Small intestine (tissue), 7 donors: ENCODE results near the gene CMTR1. TPM values are rescaled to one million over a fixed set of nuclear protein-coding genes. Genes with fewer than 3 reads are reported as not detected.

ENCODE experiments used
- DNase-seq, 2 donors: peaks; one replicate each; pipeline versions ENCODE4 v3.0.0 to v3.0.0-alpha.2; 2013
- FAIRE-seq: peaks from 2 replicates; lab custom pipeline; 2012; peaks lifted over from hg19 to GRCh38; lab: Jason Lieb, UNC
- H3K27ac ChIP-seq, 3 donors: one replicate each; pipeline ENCODE4 v1.5.1; 2013; ENCODE audit warnings: low read length in 2 of 3, mild to moderate bottlenecking in 2 of 3, control low read depth in 1 of 3, inconsistent platforms in 1 of 3, low read depth in 1 of 3, moderate library complexity in 1 of 3
- H3K27me3 ChIP-seq, 3 donors: one replicate each; pipeline ENCODE4 v1.6.1; 2013; ENCODE audit warnings: low read length in 3 of 3, inconsistent platforms in 1 of 3; ENCODE audit not compliant: control insufficient read depth in 3 of 3, insufficient read depth in 3 of 3
- H3K36me3 ChIP-seq, 3 donors: one replicate each; pipeline ENCODE4 v1.6.1; 2013; ENCODE audit warnings: low read length in 3 of 3, inconsistent platforms in 1 of 3, low read depth in 1 of 3, mild to moderate bottlenecking in 1 of 3, moderate library complexity in 1 of 3; ENCODE audit not compliant: control insufficient read depth in 3 of 3, insufficient read depth in 2 of 3
- H3K4me1 ChIP-seq, 3 donors: one replicate each; pipeline ENCODE4 v1.6.1; 2013; ENCODE audit warnings: low read length in 2 of 3, inconsistent platforms in 1 of 3, low read depth in 1 of 3, mild to moderate bottlenecking in 1 of 3, moderate library complexity in 1 of 3; ENCODE audit not compliant: control insufficient read depth in 3 of 3, insufficient read depth in 2 of 3
- H3K4me3 ChIP-seq, 3 donors: one replicate each; pipeline ENCODE4 v1.5.1; 2013; ENCODE audit warnings: low read length in 3 of 3, control low read depth in 1 of 3, inconsistent platforms in 1 of 3, low read depth in 1 of 3, mild to moderate bottlenecking in 1 of 3, moderate library complexity in 1 of 3
- H3K9me3 ChIP-seq, 2 donors: one replicate each; pipeline ENCODE4 v1.6.1; 2013; ENCODE audit warnings: low read depth in 1 of 2, low read length in 1 of 2; ENCODE audit not compliant: control insufficient read depth in 2 of 2, insufficient read depth in 1 of 2
- WGBS, 3 donors: extraction: QIAGEN DNeasy Blood & Tissue Kit; methylation state at CpG; one replicate each; pipeline ENCODE4 v1.1.7; 2013; 5-methylcytosine and 5-hydroxymethylcytosine counted together
- polyA plus RNA-seq, 4 donors: library from polyadenylated mRNA; stranded (reverse) in 3 of 4; unstranded in 1 of 4; fragments of 200-250 nt in 3 of 4; fragments of 120-200 nt in 1 of 4; gene quantifications; one replicate each; pipeline versions ENCODE4 v1.2.1 to v1.2.3, GENCODE V29; 2013
- donor health status: healthy with polysubstance abuse.
- donor health status: control.
- donor health status: control.
- donor health status: Bipolar disorder and iron deficiency.
- donor health status: healthy.

CMTR1 gene
- polyA plus RNA-seq, 4 donors: 10.8 to 28.7 (median 14.9) TPM

DNA sequence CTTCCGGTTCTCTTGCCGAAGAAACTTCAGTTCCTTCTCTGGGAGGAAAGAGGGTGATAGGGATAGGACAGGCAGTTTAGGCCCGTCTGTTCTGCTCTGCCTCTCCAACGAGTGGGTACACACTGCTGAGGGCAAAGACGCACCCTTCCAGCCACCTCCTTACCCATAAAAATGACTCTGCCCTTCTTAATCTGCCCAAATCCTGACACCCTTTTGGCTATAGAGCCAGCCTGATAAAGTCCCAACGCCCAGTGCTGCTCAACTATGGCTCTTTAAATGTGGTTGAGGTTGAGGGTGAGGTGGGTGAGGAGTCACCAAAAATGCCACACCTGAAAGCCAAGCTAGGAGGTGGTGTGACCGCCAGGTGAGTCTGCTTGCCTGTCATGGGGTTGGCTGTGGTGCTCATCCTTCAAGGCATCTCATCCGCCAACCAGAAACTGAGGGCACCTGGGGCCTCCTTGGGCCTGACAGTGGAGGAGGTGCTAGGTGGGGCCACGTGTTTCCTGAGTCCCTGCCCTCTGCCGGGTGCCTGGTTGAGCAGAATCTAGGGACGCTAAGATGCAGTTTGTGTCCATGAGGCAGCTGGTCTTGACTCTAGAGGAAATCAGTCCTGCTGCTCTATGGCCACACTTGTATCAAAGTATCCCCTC is 50.4 kb downstream of the CMTR1 start:
- DNase-seq (no peak), FAIRE-seq (no peak)
- WGBS, 3 donors: 79 to 89% (median 83%) methylated on average over 11 of the region's 11 CpGs
- H3K36me3 ChIP-seq: peaks cover 8 to 79% (median 15%) of the 10 kb centered on the region in 3 donors
- H3K4me1 ChIP-seq: no peaks in the 10 kb centered on the region
- H3K27me3 ChIP-seq: no peaks in the 10 kb centered on the region
- H3K27ac ChIP-seq: no peak overlapping the region
- no peaks in the 10 kb centered on the region for H3K9me3 ChIP-seq
- H3K4me3 ChIP-seq: no peak overlapping the region

DNA sequence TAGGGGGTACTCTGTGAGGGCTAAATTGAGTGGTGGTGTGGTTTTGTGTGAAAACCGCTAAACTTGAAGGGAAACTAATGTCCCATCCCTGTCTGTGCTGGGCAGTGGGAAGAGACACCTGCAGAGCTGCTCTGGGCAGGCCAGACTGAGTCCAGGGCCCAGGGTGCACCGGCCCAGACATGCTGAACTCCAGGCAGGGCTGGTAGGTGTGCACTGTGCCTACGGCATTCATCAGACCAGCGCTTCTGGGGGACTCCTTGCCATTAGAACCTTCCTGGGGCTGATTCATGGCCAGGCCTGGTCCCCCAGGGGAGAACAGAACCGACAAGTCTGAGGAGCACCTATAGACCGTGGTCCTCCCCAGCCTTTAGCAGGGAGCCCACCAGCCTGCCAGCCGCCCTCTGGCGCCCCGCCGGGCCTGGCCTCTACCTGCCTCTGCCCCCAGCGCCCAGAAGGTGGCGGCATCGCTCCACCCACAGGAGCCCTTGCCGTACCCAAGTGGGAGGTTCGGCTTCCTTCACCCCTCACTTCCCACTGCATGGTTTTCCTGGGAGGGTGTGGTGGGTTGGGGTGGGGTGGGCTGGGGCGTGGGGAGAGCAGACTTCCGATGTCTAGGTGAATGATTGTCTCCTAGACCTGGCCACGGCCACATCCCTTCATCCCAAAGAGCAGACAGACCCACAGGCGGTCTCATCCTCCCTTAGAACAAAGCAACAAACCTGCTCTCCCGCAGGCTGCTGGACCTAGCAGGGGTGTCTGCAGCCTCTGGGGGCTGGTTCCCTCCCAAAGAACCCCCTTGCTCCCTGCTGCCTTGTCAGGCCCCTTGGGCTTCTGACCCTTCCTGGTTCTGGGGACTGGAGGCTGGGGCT is 51.1 kb downstream of the CMTR1 start:
- 41 to 48% (median 48%) methylated on average over 17 to 20 of the region's 20 CpGs for WGBS, 3 donors
- Histone ChIP-seq H3K4me1 (no peaks in the 10 kb centered on the region), H3K9me3 (no peaks in the 10 kb centered on the region), H3K27ac (no peak overlapping the region), H3K27me3 (no peaks in the 10 kb centered on the region), H3K4me3 (no peak overlapping the region), H3K36me3 (peaks cover 3 to 73% (median 8%) of the 10 kb centered on the region in 3 donors)
- no peak for FAIRE-seq
- peak; percentile 51 to 60 for DNase-seq

DNA sequence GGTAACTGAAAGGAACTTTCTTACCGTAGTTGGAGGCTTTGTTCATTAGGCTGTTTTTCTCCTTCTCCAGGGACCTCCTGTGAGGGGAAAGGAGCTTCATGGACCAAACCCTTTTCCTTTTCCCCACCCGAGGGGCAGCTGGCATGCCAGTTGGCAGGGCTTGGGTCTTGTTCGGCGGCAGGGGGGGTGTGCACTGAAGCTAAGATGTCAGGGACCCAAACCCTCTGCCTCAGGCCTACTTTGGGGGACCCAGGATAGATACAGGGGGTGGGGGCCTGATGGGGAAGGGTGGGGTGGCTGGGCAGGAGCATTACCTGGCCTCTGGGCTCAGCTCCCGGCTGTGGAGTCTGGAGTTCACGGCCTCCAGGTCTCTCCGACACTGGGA is 51.8 kb downstream of the CMTR1 start:
- DNase-seq: no peak
- no peak overlapping the region for H3K4me3 ChIP-seq
- WGBS, 3 donors: 88 to 91% (median 91%) methylated on average over 7 of the region's 7 CpGs
- H3K27me3 ChIP-seq: no peaks in the 10 kb centered on the region
- H3K36me3 ChIP-seq: peaks cover 3 to 66% (median 4%) of the 10 kb centered on the region in 3 donors
- no peak overlapping the region for H3K27ac ChIP-seq
- no peaks in the 10 kb centered on the region for H3K9me3 ChIP-seq
- no peak for FAIRE-seq
- H3K4me1 ChIP-seq: no peaks in the 10 kb centered on the region

DNA sequence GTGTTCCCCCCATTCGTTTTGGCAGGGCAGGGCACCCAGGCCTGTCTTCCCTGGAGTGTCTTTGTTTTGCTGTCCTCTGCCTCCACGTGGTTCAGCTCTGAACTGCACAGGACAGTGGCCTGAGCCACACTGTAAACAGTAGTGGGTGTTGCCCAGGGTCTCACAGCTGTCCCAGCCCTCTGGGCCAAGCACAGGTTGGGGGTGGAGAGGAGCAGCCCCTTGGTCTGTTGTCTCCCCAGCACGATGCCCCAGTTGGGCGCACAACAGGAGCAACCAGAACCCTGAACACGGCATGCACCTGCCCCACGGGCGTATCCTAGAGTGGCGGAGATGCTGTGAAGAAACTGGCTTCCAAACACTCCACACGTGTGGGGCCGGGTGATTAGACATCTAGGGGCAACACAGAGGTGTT is 52.3 kb downstream of the CMTR1 start:
- no peak for DNase-seq
- H3K4me1 ChIP-seq: no peaks in the 10 kb centered on the region
- WGBS, 3 donors: 73 to 84% (median 80%) methylated on average over 10 of the region's 10 CpGs

DNA sequence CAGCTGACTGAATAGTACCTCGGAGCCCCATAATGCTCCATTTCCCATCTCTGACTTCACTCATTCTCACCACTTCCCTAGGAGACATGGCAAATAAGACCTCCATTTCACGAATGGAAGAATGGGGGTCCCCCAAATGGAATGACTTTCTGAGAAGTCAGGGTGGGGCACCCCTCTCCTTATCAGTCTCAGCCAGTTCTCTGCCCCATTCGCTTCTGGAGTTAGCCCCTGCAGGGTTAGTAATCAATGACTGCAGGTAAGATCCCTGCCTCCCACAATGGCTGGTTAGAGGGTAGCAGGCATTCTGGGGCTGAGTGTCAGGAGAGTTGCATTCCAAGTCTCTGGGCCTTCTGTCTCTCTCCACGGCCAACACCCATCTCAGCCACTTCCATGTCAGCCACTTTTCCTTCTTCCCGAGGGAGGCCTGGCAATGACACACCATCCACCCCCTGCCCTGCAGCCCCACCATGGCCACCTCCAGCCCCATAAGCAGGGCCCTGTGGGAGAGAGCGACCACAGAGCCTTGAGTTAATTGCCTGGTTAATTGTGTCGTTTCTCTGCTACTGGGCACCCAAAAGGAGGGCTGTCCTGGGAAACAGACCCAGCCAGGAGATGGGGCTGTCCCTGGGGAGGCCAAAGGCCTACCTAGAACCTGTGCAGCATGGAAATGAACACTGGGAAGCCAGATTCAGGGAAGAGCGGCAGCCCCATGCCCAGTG is 53.3 kb downstream of the CMTR1 start:
- Histone ChIP-seq H3K4me3 (no peak overlapping the region), H3K27ac (no peak overlapping the region), H3K9me3 (no peaks in the 10 kb centered on the region), H3K4me1 (no peaks in the 10 kb centered on the region), H3K27me3 (no peaks in the 10 kb centered on the region), H3K36me3 (peaks cover 3 to 53% (median 4%) of the 10 kb centered on the region in 3 donors)
- FAIRE-seq (no peak), DNase-seq (no peak)
- WGBS, 3 donors: 89 to 93% (median 89%) methylated on average over 7 to 8 of the region's 8 CpGs

More for the DNA sequence above, 52.3 kb downstream of the CMTR1 start:
- H3K4me3 ChIP-seq: no peak overlapping the region
- peaks cover 3 to 61% (median 4%) of the 10 kb centered on the region in 3 donors for H3K36me3 ChIP-seq
- no peak for FAIRE-seq
- no peaks in the 10 kb centered on the region for H3K9me3 ChIP-seq
- no peaks in the 10 kb centered on the region for H3K27me3 ChIP-seq
- H3K27ac ChIP-seq: no peak overlapping the region

DNA sequence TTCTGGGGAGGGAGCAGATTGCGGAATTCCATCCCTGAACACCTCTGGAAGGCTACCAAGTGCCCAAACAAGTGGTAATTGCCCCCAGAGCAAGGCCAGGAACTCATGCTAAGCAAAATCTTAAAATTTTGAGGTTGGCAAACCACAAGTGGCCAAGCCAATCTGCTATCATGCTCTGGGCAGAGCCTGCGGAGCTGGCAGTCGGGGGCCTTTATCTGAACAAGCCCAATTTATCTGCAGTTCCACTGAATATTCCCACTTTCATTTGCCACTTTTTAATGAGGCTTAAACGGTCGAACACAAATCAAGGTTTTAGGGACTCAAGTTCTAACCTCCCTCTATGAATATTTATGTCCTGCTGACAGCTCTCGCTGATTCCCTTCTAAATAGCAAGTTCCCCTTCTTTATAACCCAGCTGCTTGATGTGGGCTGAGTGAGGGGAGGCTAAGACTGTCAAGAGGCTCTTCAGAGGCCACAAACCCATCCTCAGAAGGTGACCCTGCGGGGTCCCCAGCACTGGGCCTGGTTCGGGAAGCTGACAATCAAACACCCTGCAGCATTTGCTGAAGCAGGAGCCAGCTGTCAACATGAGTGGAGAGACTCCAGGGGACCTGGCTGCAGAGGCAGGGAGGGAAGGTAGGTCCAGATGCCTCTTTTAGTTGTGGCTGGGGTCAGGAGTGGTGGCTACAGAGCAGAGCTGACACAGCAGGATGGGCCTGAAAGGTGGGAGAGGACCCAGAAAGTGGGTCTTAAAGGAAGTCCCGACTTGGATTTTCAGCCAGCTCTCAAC is 54.8 kb downstream of the CMTR1 start:
- H3K4me3 ChIP-seq: no peak overlapping the region
- H3K36me3 ChIP-seq: peaks cover 0 to 38% (median 2%) of the 10 kb centered on the region in 3 donors
- no peaks in the 10 kb centered on the region for H3K27me3 ChIP-seq
- no peak overlapping the region for H3K27ac ChIP-seq
- H3K4me1 ChIP-seq: no peaks in the 10 kb centered on the region
- 81 to 89% (median 86%) methylated on average over 9 of the region's 9 CpGs for WGBS, 3 donors
- H3K9me3 ChIP-seq: no peaks in the 10 kb centered on the region
- DNase-seq: no peak
- FAIRE-seq: no peak

GRCh38 chr6:37488476-37488875 is 55.5 kb downstream of the CMTR1 start:
- Histone ChIP-seq H3K36me3 (peaks cover 0 to 31% (median 2%) of the 10 kb centered on the region in 3 donors), H3K4me1 (no peaks in the 10 kb centered on the region), H3K9me3 (no peaks in the 10 kb centered on the region), H3K27ac (no peak overlapping the region), H3K4me3 (no peak overlapping the region), H3K27me3 (no peaks in the 10 kb centered on the region)
- FAIRE-seq (no peak), DNase-seq (no peak)
- WGBS, 3 donors: 27 to 49% (median 37%) methylated on average over 1 of the region's 1 CpG
